Measurements from ENCODE around the gene BCL2.

BCL2 gene

DNA sequence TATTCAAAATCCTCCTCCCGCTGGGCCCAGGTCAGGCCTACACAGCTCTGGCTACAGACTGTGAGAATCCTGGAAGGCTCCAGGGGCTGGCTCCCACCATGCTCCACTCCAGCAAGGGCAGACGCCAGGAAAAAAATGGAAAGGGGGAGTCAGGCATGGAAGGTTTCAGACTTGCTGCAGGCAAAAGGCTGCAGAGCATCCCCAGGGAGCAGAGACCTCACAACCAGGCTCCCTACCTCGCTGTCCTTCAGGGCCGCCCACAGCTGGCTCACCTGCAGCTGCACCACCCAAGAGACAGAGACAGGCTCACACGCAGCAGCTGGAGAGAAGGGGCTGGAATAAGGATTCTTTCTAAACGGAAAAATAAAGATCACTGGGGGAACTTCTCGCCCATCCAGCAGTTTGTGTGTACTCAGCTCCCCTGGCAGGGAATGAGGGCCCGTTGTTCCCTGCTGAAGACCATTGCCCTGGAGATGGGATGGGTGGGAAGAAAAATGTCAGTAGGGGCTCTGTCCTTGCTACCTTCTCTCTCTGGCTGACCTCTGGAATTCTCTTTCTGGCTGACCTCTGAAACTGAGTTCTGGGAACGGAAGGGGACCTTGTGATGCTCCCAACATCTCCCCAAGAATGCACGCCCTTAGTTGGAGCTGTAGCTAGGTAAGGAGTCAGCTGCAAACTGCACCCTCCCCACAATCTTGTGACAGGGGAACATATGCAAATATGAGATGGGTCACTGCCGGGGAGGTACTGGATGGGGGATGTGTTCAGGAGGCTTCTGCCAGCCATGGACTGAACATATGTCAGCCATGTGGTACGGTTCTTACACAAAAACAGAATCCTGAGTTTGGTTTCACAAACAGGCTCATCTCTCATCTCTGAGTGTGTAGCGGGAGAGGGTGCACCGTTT is 34.5 kb downstream of the BCL2 start:
- DNase-seq, result no peak

DNA sequence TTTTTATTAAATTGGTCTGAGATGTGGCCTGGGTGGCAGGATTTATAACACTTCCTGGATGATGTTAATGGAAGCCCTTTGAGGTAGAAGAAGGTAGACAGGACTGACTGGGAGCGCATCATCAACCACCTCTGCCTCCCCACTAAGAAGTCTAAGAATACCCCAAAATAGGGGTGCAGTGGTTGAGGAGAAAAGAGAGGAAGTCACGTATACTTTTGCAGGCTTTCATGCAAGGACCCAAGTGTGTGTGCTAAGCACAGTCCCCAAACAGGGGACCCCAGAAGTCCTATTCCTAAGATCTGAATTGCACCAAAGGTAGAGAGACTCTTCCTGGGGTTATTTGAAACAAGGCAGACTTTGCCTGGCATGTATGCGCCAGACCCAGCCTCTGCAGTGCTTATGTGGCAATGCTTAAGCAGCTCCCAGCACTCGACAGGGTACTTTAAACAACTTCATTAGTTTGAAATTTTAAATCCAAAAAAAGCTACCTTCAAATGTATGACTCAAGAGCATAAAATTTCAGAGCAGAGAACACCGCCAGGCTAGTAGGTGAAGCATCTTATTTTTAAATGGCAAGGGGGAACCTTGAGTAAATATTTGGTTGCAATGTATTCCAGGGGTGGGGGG is 35.3 kb downstream of the BCL2 start:
- DNase-seq, result no peak

DNA sequence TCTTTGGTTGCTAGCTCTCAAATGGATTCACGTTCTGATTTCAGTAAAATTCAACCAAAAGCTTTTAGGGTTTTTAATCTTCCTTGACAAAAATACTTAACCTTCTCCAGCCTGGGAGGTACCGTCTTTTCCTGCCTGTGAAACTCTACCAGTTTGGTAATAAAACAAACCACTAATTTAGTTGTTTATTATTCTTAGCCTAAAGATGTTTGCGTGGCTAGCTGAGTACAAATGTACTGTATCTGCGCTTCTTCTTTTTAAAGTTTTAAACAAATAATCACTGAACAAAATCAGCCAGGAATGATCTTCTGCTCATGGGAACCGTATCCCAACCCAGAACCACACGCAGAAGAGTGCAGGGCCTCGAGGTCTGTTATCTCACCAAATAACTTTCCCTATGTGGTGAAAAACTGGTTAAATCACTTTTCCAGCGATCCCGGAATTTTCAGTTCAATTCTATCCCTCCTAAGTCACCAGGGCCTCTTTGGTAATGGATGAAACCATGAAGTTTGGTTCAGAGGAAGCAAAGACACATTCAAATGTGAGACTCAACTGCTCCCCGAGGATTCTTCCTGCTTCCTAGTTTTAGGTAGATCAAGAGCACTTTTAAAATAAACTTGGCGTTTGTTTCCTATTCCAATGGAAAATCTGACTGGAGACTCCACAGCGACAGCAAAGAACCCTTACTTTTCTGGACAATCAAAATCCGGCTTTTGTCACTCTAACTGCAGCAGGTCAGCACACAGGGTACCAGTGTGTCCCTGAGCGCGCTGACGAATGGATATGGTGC is 36.1 kb downstream of the BCL2 start:
- DNase-seq, result no peak

DNA sequence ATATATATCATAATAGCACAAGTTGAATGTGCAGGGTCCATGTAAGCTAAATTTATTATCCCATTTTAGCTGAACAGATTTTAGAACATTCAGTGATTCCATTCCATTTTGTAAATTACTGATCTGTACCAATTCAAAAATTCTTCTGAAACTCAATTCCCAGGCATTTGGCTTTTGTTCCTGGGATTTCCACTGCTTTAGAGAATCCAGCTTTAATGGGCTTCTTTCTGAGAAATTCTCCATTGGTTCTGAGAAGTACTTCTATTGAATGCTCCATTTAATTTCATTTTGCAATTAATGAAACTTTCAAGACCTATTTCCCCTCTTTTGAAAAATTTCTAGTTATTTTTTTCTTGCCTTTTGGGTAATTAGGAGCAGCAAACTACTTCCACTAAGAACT is 36.8 kb downstream of the BCL2 start:
- no peak for DNase-seq

DNA sequence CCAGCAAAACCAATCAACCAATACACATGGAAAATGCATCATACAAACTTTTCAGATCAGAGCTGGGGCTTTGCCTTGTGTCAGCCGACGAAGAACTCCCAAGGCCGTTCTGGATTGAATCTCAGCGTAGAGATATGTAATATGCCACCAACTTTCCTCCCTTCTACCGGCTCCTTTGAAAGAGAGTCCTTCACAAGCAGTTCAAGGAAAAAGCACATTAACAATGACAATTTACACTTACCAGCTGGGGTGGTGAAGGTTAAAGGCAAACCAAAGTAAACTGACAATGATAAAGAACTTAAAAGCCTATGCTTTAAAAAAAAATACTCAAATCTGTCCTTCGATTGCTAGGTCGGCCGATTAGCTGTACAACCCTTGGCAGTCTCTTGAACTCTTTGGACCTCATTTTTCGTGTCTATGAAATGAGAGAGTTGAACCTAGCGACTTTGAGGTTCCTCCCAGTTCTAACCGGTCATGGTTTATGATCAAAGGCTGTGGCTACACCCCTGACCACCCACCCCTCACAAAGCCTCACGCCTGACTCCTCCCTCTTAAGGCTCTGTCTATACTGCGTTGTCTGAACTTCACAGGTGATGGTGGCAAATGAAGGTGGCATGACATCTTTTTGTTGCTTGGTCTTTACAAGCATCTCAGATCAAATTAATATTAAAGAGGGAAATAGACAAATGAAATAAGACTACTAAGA is 46.2 kb downstream of the BCL2 start:
- no peak for DNase-seq

DNA sequence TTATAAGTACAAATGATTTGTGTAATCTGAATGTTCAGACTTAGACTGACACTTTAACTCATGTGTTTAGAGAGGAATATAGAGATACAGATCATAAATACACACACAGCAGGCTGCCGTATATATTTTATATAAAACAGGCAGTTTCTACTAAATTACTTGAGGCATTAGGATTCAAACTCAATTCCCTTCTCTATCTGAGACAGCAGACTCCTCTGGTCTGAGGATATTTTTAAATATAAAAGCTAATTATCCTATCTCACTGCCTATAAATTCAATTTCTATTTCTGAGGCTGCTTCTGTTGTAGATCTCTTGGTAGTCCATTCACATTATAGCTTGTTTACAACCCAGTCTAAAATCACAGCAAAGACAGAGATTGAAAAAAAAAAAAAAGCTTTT is 46.9 kb downstream of the BCL2 start:
- no peak for DNase-seq

DNA sequence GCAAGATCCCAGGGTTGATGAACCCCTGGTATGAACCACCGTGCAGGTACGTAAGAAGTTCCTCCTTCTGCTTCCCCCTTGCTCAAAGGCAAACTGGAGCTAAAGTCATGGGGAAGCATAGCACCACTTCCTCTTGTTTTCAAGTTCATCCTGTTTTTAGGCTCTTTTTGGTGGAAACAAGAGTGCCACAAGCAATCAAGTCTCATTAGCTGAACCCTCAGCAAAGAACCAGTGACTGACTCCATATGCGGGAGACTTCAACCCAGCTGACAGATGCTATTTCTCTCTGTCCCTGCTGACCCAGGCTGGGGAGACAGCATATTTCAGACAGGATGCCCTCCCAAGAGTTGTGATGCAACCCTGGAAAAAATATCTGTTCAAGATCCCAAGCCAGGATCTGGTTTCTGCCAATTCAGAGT is 47.7 kb downstream of the BCL2 start:
- DNase-seq, result no peak

DNA sequence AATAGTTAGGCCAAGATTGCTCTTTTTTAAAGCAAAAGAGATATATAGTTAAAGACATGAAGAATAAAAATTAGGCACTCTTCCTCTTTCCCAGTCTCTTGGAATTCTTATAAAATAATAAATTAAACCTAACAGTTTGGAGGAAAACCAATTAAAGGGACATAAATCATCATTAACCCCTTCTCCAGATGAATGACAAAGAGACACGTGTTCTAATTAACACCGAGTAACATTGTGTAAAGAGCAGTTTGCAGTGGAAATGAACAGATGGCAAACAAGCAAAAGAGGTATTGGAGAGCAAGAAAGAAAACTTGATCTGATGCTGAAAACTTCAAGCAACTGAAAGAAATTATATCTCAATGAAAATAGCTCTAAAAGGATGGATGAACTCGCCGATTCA is 48.4 kb downstream of the BCL2 start:
- DNase-seq, result no peak

DNA sequence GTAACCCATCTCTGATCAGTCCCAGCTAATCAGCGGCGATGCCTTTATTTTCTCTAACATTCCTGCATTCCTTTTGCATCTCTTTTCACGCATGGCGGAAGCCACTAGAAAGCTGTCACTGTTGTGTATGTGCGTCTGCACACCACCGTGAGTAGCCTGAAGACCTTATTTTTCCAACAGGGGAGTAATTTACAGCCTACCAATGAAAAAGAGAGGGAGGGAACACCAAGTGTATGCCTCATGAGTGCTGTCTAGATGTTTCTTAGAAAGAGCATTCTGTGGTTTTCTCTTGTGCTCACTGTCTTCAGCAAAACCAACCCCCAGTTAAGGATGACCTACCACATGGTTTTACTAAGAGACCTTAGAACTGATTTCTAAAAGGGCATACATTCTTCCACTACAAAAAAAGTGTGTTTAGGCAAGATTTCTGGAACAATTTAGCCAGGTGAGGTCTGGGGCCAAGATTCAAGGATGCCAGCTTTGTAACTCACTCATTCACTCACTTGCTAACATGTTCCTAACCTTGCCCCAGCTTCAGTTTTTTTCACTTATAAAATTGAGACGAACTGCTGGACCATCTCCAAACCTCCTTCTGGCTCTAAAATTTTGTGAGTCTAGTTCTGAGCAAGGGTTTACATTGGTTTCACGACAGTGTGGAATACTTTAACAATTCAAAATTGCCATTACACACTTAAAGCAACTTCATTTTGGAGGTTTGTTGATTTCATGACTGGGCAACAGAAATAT is 51.4 kb downstream of the BCL2 start:
- no peak for DNase-seq

DNA sequence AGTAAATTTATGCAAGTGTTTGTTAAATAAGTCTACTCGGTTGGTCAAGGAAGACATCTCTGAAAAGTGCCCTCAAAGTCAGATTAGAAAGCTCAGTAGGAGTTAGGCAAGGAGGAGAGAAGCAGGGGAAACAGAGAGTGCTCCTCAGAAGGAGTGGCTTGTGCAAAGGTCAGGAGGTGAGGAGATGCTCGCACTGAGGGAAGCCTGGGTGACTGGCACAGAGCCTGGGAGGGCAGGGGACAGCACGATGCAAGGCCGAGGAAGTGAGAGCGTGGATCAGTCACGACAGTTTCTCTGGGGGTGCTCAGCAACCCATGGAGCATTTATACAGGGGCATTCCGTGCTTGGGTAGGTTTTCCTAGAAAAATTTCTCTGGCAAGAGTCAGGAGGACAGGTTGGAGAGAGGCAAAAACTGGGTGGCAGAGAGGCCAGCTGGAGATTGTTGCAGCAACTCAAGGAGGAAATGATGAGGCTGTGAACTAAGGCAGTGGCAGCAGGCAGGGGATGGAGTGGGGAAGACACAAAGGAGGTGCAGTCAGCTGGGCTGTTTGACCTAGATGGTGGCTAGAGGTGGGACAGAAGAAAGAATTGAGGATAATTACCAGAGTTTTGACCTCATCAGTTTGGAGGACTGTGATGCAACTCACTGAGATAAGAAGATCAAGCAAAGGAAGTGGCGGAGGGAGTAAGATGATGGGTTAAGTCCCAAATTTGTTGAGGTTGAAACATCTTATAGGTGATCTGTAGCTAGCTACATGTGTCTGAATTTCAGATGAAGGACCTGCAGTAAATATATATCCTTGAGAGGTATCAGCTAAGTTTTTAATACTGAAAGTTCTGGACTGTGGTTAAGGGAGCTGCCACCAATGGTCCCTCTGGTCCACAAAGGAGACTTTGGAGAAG is 52.4 kb downstream of the BCL2 start:
- DNase-seq, result no peak

DNA sequence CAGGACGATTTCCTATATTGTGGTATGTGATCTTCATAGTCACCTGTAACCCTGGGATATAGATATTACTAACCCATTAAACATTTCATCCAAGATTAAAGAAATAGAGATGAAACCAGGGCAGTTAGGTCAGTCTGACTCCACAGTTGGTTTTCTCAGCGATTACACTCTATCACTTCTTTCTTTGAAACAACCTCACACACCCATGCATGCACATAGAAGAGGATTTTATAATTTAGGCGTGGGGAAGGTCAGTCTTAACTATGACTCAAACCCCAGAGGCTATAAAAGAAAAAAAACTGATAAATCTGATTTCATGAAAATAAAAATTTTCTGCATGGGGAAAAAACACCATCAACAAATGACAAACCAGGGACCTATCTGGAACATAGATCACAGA is 54.2 kb downstream of the BCL2 start:
- DNase-seq, result no peak

DNA sequence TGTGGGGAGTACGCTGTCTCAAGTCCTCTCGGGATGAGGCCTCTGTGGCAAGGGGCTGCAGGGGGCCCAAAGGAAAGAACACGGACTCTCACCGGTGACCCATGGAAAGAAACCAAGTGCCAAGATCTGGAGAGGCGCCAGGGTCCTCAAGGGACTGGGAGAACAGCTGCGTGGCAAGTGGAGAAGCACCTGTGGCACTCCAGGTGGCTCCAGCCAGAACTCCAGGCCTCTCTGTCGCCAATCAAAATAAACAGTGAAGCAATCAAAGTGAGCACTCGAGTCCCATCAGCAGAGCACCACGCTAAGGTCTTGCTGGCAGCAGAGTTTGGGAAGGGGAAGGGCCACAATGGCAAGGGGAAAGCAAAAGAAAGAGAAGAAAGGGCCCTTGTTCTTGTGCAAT is 54.7 kb downstream of the BCL2 start:
- DNase-seq, result peak; percentile 87

DNA sequence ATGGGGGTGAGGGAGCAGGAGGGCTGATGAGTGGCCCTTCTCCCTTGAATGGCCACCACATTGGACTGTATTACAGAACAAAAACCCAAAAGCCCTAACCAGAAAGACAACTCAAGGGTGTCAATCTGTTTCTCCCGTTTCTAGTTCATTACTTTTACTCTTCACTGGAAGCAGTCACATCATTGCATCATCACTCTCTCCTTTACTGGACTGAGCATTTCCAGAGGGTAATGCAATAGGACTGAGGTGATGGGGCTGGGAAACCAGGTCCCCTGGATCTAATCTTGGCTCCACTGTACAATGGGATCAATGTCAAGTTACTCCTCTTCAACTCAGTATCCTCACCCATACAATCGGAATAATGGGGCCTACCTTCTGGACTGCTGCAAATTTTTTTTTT is 56.1 kb downstream of the BCL2 start:
- no peak for DNase-seq

DNA sequence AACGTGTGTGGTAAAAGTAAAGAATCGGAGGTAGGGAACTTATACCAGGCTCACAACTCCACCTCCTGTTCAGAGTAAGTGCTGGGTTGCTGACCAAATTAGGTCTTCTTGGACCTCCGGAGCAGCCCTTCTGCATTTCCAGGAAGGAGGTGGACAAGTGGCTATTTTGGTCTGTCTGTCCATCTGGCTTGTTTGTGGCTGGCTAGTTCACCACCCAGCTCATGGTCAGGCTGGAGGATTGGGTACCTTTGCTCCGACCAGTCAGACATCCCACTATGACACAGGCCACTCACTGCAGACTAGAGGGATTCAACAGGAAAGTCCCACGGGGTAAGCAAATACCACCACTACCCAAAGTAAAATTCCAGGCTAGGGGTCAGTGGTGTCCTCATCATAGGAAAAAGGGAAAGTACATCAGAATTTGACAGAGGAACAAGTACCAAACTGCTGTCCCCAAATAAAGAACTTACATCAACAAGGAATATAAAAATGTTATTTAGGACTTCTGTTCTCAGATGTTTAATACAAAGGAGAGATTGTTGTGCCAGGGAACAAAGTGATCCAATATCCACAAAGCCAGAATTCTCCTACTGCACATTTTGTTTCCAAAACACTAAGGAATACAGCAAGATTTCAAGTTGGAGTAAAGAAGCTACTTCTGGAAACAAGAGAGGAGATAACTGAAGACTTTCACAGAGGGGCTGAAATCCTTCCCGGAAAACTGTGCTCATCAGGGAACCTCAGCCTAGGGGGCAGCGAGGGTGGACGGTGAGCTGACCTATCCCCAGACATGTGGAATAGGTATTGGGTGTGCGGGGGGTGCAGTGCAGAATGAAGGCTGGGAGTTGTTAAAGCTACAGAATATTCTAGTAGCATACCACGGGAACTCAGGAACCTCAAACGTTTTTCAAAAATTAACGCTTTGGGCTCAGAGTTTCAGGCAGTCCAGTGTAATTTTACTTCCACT is 56.9 kb downstream of the BCL2 start:
- no peak for DNase-seq

DNA sequence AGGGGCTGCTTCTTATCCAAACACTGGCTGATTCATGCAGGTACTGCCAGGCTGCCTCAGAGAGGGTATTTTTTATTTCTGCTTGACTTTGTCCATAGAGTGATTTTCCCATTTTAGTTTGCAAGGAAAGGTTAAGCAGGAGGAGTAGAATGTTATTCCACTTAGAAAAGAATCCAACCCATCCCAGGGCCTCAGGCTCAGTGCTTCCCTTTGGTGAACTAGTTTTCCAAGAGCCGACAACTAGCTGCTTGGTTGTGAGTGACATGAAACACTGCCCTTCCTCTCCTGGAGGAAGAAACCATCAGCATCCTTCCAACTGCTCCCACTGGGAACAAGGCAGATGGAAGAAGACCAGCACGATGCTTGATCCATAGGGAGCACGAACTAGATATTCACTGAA is 58.5 kb downstream of the BCL2 start:
- no peak for DNase-seq

DNA sequence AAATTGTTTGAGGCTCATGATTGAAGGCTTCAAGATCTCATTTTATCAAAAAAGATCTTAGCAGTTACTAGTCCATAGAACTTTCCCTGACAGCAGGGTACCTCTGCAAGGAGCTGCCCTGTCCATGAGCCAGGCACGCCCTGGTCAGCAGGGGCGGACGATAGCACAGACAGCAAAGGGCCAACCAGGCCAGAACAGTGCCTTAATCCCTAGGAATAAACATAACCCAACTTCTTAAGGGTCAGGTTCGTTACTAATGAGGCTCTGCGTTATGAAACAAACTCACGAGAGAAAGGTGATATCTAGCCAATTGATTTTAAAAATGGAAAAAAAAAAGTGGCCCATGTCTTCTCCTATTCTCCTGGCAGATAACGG is 59.2 kb downstream of the BCL2 start:
- DNase-seq, result no peak

DNA sequence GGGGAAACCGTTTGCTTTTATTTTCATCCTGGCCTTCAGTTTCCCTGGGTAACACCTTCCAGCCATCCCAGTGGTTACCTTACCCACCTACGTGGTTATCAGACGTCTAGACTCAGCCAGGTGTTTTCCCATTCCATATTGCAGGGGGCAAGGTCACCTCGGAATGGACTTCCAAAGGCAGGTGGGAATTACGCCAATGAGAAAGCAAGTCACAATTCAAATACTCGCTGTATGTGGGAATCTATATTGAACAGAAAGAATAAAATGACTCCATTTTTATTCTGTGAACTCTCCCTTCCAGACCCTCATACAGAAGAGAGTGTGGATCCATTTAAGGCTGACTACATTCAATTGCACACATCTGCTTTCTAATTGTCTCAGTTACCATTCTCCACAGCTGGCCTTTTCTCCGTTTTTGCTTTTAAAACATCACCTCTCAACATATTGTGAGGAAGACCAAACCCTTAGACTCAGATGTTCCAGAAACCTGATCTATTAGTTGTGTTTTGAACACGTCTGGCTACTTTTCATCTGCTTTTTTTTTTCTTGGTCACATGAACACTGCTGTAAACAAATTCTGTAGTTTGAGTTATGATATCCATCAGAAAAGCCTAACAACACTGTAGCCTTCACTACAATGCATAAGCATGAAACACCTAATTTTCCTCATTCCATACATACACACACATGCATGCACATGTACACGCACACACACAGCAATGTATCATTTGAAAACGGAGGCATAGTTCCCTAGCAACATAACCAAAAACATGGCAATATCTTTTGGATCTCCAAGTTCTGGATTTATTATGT is 59.8 kb downstream of the BCL2 start:
- DNase-seq, result no peak

DNA sequence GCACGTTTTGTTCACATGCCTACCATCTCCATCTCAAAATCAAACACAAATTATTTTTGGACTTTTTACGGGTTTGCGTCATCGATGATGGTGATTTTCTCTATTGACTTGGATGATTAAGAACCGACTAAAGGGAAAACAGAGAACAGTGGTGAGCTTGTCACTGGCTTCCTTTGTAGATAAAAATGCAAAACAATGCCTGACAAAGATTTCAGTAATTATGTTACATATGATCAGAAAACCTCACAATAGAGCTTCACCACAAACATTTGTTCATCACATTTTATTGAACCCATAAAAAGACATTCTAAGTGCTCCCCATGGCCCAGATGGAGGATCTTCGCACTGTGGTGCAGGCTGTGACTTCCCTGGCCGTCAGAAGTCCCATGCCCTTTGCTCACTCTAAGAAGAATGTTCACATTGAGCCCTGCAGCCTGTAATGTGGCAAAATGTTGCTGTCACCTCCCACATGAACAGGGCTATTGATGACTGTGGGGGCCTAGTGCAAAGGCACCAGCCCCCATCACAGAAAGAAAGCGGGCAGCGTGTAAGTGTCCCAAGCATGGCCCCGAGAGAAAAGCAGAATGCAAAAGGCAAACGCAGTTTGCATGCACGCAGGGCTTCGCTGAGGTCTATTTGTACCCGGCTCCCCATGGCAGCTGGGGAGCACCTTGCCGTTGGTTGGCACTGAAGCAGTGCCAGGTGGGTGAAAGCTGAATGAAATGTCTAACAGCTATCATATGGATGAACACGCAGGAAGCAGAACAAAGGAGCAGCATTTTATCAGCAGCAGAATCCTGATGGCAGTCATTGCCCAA is 60.6 kb downstream of the BCL2 start:
- peak; percentile 70 for DNase-seq
